ENCODE measurements around the gene TBL1XR1. TPM values are rescaled to one million over a fixed set of nuclear protein-coding genes. Genes with fewer than 3 reads are reported as not detected.
"Not testable (repeated sequence)": the region's sequence is repeated elsewhere in the genome, so short reads cannot be mapped to it uniquely, and the experiment has no call there.

TBL1XR1 gene
- total RNA-seq, 2 donors from 2014 or later = 118 to 125 TPM

- DNase-seq = no peak
- intact Hi-C loops (cut with DNase I) = no loop called here
- no peak for ATAC-seq
Measured at GRCh38 chr3:177210744-177211502, 13.6 kb upstream of the TBL1XR1 start.

- intact Hi-C loops (cut with DNase I) = no loop called here
- DNase-seq (no peak), ATAC-seq (no peak)
Measured at GRCh38 chr3:177209509-177209908, 12.2 kb upstream of the TBL1XR1 start.

- DNase-seq (no peak), ATAC-seq (no peak)
- intact Hi-C loops (cut with DNase I) = no loop called here
Measured at GRCh38 chr3:177208781-177209180, 11.5 kb upstream of the TBL1XR1 start.

- DNase-seq (no peak), ATAC-seq (no peak)
- intact Hi-C loops (cut with DNase I) = no loop called here
Measured at GRCh38 chr3:177208223-177208622, 10.9 kb upstream of the TBL1XR1 start.

- DNase-seq = no peak
- no peak for ATAC-seq
- intact Hi-C loops (cut with DNase I) = no loop called here
Measured at GRCh38 chr3:177206936-177207335, 9.7 kb upstream of the TBL1XR1 start.

GRCh38 chr3:177203689-177204395 is 6.6 kb upstream of the TBL1XR1 start:
- DNase-seq = no peak
- intact Hi-C loops (cut with DNase I) = no loop called here
- ATAC-seq = no peak

- ATAC-seq; DNase-seq; intact Hi-C loops (cut with DNase I): not testable (repeated sequence)
Measured at GRCh38 chr3:177203016-177203415, 5.7 kb upstream of the TBL1XR1 start.

GRCh38 chr3:177201700-177202397 is 4.6 kb upstream of the TBL1XR1 start:
- ATAC-seq = no peak
- no peak for DNase-seq
- intact Hi-C loops (cut with DNase I) = no loop called here

GRCh38 chr3:177199206-177199760 is 2.0 kb upstream of the TBL1XR1 start:
- intact Hi-C loops (cut with DNase I) = loop anchor here (5.0 to 10.0 kb wide), 3 partner anchors 74 to 1126 kb away; no protein-coding TSS in a partner anchor
- ATAC-seq = no peak
- no peak for DNase-seq

- DNase-seq = no peak
- intact Hi-C loops (cut with DNase I) = loop anchor here (1.0 to 10.0 kb wide), 5 partner anchors 73 to 1127 kb away; no protein-coding TSS in a partner anchor
- peak; percentile 76 to 77 for ATAC-seq
Measured at GRCh38 chr3:177197727-177198460, 612 bp upstream of the TBL1XR1 start.

- DNase-seq (no peak), ATAC-seq (peak; percentile 2)
- intact Hi-C loops (cut with DNase I) = loop anchor here (1.0 to 10.0 kb wide), 5 partner anchors 72 to 1128 kb away; no protein-coding TSS in a partner anchor
Measured at GRCh38 chr3:177196456-177197040, 734 bp downstream of the TBL1XR1 start.

- intact Hi-C loops (cut with DNase I) = loop anchor here (2.0 to 10.0 kb wide), 4 partner anchors 71 to 1129 kb away; no protein-coding TSS in a partner anchor
- ATAC-seq (no peak), DNase-seq (no peak)
Measured at GRCh38 chr3:177196008-177196455, 1.2 kb downstream of the TBL1XR1 start.

GRCh38 chr3:177195242-177195991 is 1.9 kb downstream of the TBL1XR1 start:
- DNase-seq = no peak
- intact Hi-C loops (cut with DNase I) = loop anchor here (5.0 to 10.0 kb wide), 3 partner anchors 71 to 1129 kb away; no protein-coding TSS in a partner anchor
- ATAC-seq = no peak

GRCh38 chr3:177194299-177194698 is 3.0 kb downstream of the TBL1XR1 start:
- no peak for ATAC-seq
- intact Hi-C loops (cut with DNase I) = loop anchor here (10.0 kb wide), 2 partner anchors 69 to 1131 kb away; no protein-coding TSS in a partner anchor
- no peak for DNase-seq

- DNase-seq (no peak), ATAC-seq (no peak)
- intact Hi-C loops (cut with DNase I) = loop anchor here (10.0 kb wide), 2 partner anchors 69 to 1131 kb away; no protein-coding TSS in a partner anchor
Measured at GRCh38 chr3:177193688-177194268, 3.5 kb downstream of the TBL1XR1 start.

GRCh38 chr3:177193275-177193674 is 4.0 kb downstream of the TBL1XR1 start:
- intact Hi-C loops (cut with DNase I) = loop anchor here (10.0 kb wide), 2 partner anchors 68 to 1132 kb away; no protein-coding TSS in a partner anchor
- DNase-seq, ATAC-seq: not testable (repeated sequence)

Data from left cardiac atrium (tissue), 4 donors.